ENCODE results near the gene HLA-A. TPM values are rescaled to one million over a fixed set of nuclear protein-coding genes. Genes with fewer than 3 reads are reported as not detected.

The HLA-A gene
- total and polyA plus RNA-seq, 2 donors (not counting 3 experiments of a cell fraction or from before 2014, with no cell fraction given), result 294 to 822 TPM

- BruUV-seq (replicated peaks), result no TSS peak
- Histone ChIP-seq H3K27ac (ENCODE audit: insufficient read depth, low read depth, low read length) (peak overlapping the region; percentile 35), H3K9ac (replicated peaks; ENCODE audit: extremely low read depth, insufficient read depth, low read length) (peak overlapping the region; percentile 37), H4K20me1 (replicated peaks; ENCODE audit: control insufficient read depth, extremely low read depth, insufficient read depth, low read length) (no peaks in the 10 kb centered on the region), H3K9me3 (replicated peaks; ENCODE audit: control insufficient read depth, insufficient read depth, low read length) (no peaks in the 10 kb centered on the region), H3K4me1 (ENCODE audit: control insufficient read depth, extremely low read depth, insufficient read depth, low read length) (peaks cover 12% of the 10 kb centered on the region), H3K36me3 (ENCODE audit: control insufficient read depth in 2 of 2, extremely low read depth in 1 of 2, insufficient read depth in 2 of 2, low read length in 2 of 2) (no peaks in the 10 kb centered on the region), H3K9me1 (replicated peaks; ENCODE audit: control insufficient read depth, extremely low read depth, insufficient read depth, low read length) (no peaks in the 10 kb centered on the region), H3K4me3 (replicated peaks in 1 of 3; ENCODE audit: insufficient read depth in 1 of 3, low read depth in 1 of 3, low read length in 3 of 3) (peak overlapping the region in 2 of 3 experiments; percentile 49 to 56), H3K79me2 (ENCODE audit: control insufficient read depth, insufficient read depth, low read length) (no peaks in the 10 kb centered on the region), H3K4me2 (ENCODE audit: insufficient read depth, low read length) (peak overlapping the region; percentile 58), H3K27me3 (ENCODE audit: control insufficient read depth in 2 of 2, insufficient read depth in 2 of 2, low read length in 2 of 2) (peaks cover 10 to 18% of the 10 kb centered on the region in 2 experiments), H2AFZ (ENCODE audit: low read depth, low read length) (peak overlapping the region; percentile 88)
- TF ChIP-seq POLR2A (IDR thresholded peaks at IDR 0.05; ENCODE audit: low read depth, low read length) (no peak), GATA2 (IDR thresholded peaks at IDR 0.05; ENCODE audit: insufficient read depth, insufficient read length, low read depth, low read length) (no peak), JUN (IDR thresholded peaks at IDR 0.05; ENCODE audit: borderline replicate concordance, insufficient read depth, insufficient read length, low read depth) (no peak), POLR2AphosphoS5 (IDR thresholded peaks at IDR 0.05; ENCODE audit: insufficient read depth, low read depth, low read length) (no peak), MYC (IDR thresholded peaks at IDR 0.05; ENCODE audit: low read depth, low read length) (no peak), MAX (IDR thresholded peaks at IDR 0.05; ENCODE audit: insufficient read depth, insufficient read length) (no peak), FOS (IDR thresholded peaks at IDR 0.05; ENCODE audit: borderline replicate concordance, insufficient read depth, low read length) (no peak), EZH2 (IDR thresholded peaks at IDR 0.05; ENCODE audit: borderline replicate concordance, low read depth, low read length, severe bottlenecking) (no peak), CTCF (IDR thresholded peaks at IDR 0.05; ENCODE audit: extremely low read depth in 1 of 2, insufficient read depth in 1 of 2, low read depth in 1 of 2, low read length in 2 of 2) (no peak)
- intact Hi-C loops (cut with micrococcal nuclease), result loop anchor here (1.0 to 2.0 kb wide), 2 partner anchors 8 to 33 kb away; partner anchors contain the start of gene HLA-A
- FAIRE-seq (no peak), DNase-seq (ENCODE audit: low read depth, low spot score) (no peak)
- CTCF ChIA-PET, result interaction anchor here (1.1 to 4.5 kb wide), 5 partner anchors 10 to 238 kb away, joined by 3 to 29 read pairs (median 8); no protein-coding TSS in a partner anchor
- dilution Hi-C loops (cut with MboI; ENCODE audit: extremely low pct_ligation_motif_present, low sequenced_read_pairs), result no loop called here
- POLR2A ChIA-PET, result no interaction called here
These were observed 33.9 kb downstream of the HLA-A start for GRCh38 chr6:29976253-29976587.
